WTC11 (cell line): ENCODE results near the gene SMARCD1.

Experiments used
- ATF3 ChIP-seq: sonication (generic); formaldehyde crosslinking; conservative IDR thresholded peaks from 2 replicates; pipeline ENCODE4 v1.8.1; 2022; ENCODE audit warnings: mild to moderate bottlenecking, missing genetic modification reagents
- IRF2 ChIP-seq: sonication (generic); formaldehyde crosslinking; IDR thresholded peaks from 2 replicates; pipeline ENCODE4 v1.8.0; 2022; ENCODE audit warnings: low read depth, missing genetic modification reagents, borderline replicate concordance
- TCF7 ChIP-seq: sonication (generic); formaldehyde crosslinking; IDR thresholded peaks from 2 replicates; pipeline ENCODE4 v1.8.0; 2022; ENCODE audit warnings: mild to moderate bottlenecking, low read depth, missing genetic modification reagents, moderate library complexity

DNA sequence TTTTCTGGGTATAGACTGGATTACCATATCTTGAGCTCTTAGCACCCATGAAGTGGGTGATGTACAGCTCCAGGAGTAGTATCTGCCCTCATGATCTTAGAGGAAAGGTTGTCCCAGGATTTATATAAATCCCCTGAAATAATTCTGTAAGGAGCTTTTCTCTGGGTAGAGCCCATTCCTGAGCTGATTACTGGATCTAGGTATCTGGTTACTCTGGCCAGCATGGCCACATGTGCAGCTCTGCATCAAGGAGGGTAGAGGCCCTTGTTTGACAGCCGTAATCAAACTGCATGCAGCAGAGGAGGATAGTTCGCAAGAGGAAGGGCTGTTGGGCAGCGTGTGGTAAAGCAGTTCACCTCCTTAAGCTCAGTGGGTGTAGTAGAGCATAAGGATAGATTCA lies 35.4 kb downstream of the SMARCD1 start:
- TF ChIP-seq IRF2 (no peak), TCF7 (CRISPR knock-in tag) (no peak), ATF3 (CRISPR knock-in tag) (no peak)
